Medulla oblongata (tissue), 1 donor: ENCODE data around the gene KRTAP5-10.
"Not testable (repeated sequence)": the region's sequence is repeated elsewhere in the genome, so short reads cannot be mapped to it uniquely, and the experiment has no call there.

Experiments
- DNase-seq: peaks from one replicate; pipeline ENCODE4 v3.0.0-alpha.2; 2015; ENCODE audit errors: extremely low spot score

The KRTAP5-10 gene

GRCh38 chr11:71565263-71565662, at the start of gene KRTAP5-10:
KRTAP5-10 (plus strand) TSS chr11:71565563; CDS start chr11:71565588, 25 bp downstream.
- no peak for DNase-seq

- no peak for DNase-seq
Measured at GRCh38 chr11:71518506-71519471, 46.6 kb upstream of the KRTAP5-10 start.

GRCh38 chr11:71519546-71519945, 45.8 kb upstream of the KRTAP5-10 start:
- DNase-seq, result no peak

GRCh38 chr11:71525188-71525937, 40.0 kb upstream of the KRTAP5-10 start:
- DNase-seq, result no peak

GRCh38 chr11:71525938-71526495, 39.3 kb upstream of the KRTAP5-10 start:
- no peak for DNase-seq

GRCh38 chr11:71526796-71527575, 38.4 kb upstream of the KRTAP5-10 start, which contains the start of gene KRTAP5-7:
KRTAP5-7 (plus strand) TSS chr11:71527267; CDS start chr11:71527301, 34 bp downstream.
- DNase-seq, result not testable (repeated sequence)

GRCh38 chr11:71527576-71528210, 37.7 kb upstream of the KRTAP5-10 start:
- DNase-seq, result no peak

GRCh38 chr11:71530602-71531001, 34.8 kb upstream of the KRTAP5-10 start:
- no peak for DNase-seq

- DNase-seq, result no peak
Measured at GRCh38 chr11:71532036-71532610, 33.2 kb upstream of the KRTAP5-10 start.

- DNase-seq, result not testable (repeated sequence)
Measured at GRCh38 chr11:71534711-71535608, 30.4 kb upstream of the KRTAP5-10 start.

GRCh38 chr11:71535825-71536224, 29.5 kb upstream of the KRTAP5-10 start:
- no peak for DNase-seq

GRCh38 chr11:71537537-71537936, 27.8 kb upstream of the KRTAP5-10 start:
- DNase-seq, result no peak

- DNase-seq, result not testable (repeated sequence)
Measured at GRCh38 chr11:71537977-71538665, 27.2 kb upstream of the KRTAP5-10 start, which contains the start of gene KRTAP5-8. KRTAP5-8 (plus strand) TSS chr11:71538025; CDS start chr11:71538056, 31 bp downstream.

GRCh38 chr11:71538666-71538990, 26.7 kb upstream of the KRTAP5-10 start:
- no peak for DNase-seq

- no peak for DNase-seq
Measured at GRCh38 chr11:71539017-71539416, 26.3 kb upstream of the KRTAP5-10 start.

- DNase-seq, result not testable (repeated sequence)
Measured at GRCh38 chr11:71539971-71540370, 25.4 kb upstream of the KRTAP5-10 start.

GRCh38 chr11:71540521-71541304, 24.6 kb upstream of the KRTAP5-10 start:
- DNase-seq, result not testable (repeated sequence)

GRCh38 chr11:71542382-71542781, 23.0 kb upstream of the KRTAP5-10 start:
- DNase-seq, result no peak
